Measurements from ENCODE around the gene TSHZ2. TPM values are rescaled to one million over a fixed set of nuclear protein-coding genes. Genes with fewer than 3 reads are reported as not detected.
"Not testable (repeated sequence)": the region's sequence is repeated elsewhere in the genome, so short reads cannot be mapped to it uniquely, and the experiment has no call there.

TSHZ2 gene
- total and polyA plus RNA-seq, 5 donors from 2014 or later, result 1.00 to 41.7 (median 2.1) TPM

- no peak overlapping the region for H3K4me3 ChIP-seq (ENCODE audit: low read depth, low read length)
- H3K27me3 Mint-ChIP-seq, result peaks cover 7% of the 10 kb centered on the region
- H3K9me3 ChIP-seq (ENCODE audit: control insufficient read depth in 2 of 2, low read length in 2 of 2), result no peaks in the 10 kb centered on the region
- H3K4me1 ChIP-seq (ENCODE audit: control insufficient read depth, insufficient read depth, low read length, poor library complexity, severe bottlenecking), result no peaks in the 10 kb centered on the region
- no peak overlapping the region for H3K4me3 Mint-ChIP-seq
- H3K27ac Mint-ChIP-seq, result no peak overlapping the region
- no peaks in the 10 kb centered on the region for H3K36me3 ChIP-seq (ENCODE audit: control insufficient read depth, insufficient read depth, low read length)
- peaks cover 3% of the 10 kb centered on the region for H3K36me3 Mint-ChIP-seq
- no peaks in the 10 kb centered on the region for H3K27me3 ChIP-seq (ENCODE audit: control insufficient read depth, insufficient read depth, low read length)
- H3K4me1 Mint-ChIP-seq, result peaks cover 0 to 4% (median 0%) of the 10 kb centered on the region in 4 donors
- H3K9me3 Mint-ChIP-seq, result no peaks in the 10 kb centered on the region
- DNase-seq (no peak), ATAC-seq (ENCODE audit: low read depth in 2 of 2) (no peak)
- no peak overlapping the region for H3K27ac ChIP-seq (ENCODE audit: insufficient read depth, low read length, poor library complexity, severe bottlenecking)
Observed at GRCh38 chr20:53426766-53427312, 454.7 kb downstream of the TSHZ2 start.

DNA sequence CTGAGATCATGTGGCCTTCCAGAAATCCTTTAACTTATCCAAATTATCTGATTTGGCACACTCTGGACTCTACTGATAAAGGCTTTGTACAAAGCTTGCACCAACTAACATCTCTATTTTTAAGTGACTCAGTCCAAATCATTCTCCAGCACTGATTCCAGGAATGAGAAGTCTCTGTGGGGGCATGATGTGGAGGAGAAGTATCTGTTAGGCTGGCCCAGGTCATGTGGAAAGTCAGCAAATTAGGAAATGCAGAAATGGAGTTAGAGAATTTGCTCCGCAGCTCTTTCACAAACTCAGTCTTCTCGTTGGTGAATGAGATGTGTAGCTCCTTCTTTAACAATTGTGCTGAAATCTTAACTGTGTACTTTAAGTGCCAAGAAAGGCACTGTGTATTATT is 455.8 kb downstream of the TSHZ2 start:
- ATAC-seq (ENCODE audit: low read depth in 2 of 2) (no peak), DNase-seq (no peak)
- peaks cover 0 to 4% (median 0%) of the 10 kb centered on the region in 4 donors for H3K4me1 Mint-ChIP-seq
- no peaks in the 10 kb centered on the region for H3K36me3 ChIP-seq (ENCODE audit: control insufficient read depth, insufficient read depth, low read length)
- H3K27ac Mint-ChIP-seq, result no peak overlapping the region
- H3K27me3 Mint-ChIP-seq, result peaks cover 10% of the 10 kb centered on the region
- no peaks in the 10 kb centered on the region for H3K9me3 ChIP-seq (ENCODE audit: control insufficient read depth in 2 of 2, low read length in 2 of 2)
- H3K9me3 Mint-ChIP-seq, result no peaks in the 10 kb centered on the region
- H3K36me3 Mint-ChIP-seq, result peaks cover 3% of the 10 kb centered on the region
- no peaks in the 10 kb centered on the region for H3K4me1 ChIP-seq (ENCODE audit: control insufficient read depth, insufficient read depth, low read length, poor library complexity, severe bottlenecking)
- no peak overlapping the region for H3K4me3 ChIP-seq (ENCODE audit: low read depth, low read length)
- H3K27me3 ChIP-seq (ENCODE audit: control insufficient read depth, insufficient read depth, low read length), result no peaks in the 10 kb centered on the region
- no peak overlapping the region for H3K4me3 Mint-ChIP-seq
- H3K27ac ChIP-seq (ENCODE audit: insufficient read depth, low read length, poor library complexity, severe bottlenecking), result no peak overlapping the region

DNA sequence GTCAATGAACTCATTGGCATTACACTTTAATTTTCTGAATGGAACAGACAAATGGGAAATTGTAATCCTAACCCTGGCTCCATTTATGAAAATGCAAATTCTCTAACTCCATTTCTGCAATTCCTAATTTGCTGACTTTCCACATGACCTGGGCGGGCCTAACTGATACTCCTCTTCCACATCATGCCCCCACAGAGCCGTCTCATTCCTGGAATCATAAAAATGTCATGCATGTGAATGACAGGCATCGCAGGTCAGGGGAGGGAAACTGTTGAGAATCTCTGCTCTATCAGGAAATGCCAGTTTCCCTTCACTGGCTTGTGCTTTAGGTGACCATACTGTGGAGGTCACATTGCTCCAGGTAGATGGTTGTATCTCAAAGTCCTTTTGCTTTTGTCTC is 456.4 kb downstream of the TSHZ2 start:
- no peak overlapping the region for H3K4me3 ChIP-seq (ENCODE audit: low read depth, low read length)
- Mint-ChIP-seq H3K4me1 (peaks cover 0 to 4% (median 0%) of the 10 kb centered on the region in 4 donors), H3K4me3 (no peak overlapping the region), H3K27me3 (peaks cover 10% of the 10 kb centered on the region), H3K9me3 (no peaks in the 10 kb centered on the region), H3K36me3 (peaks cover 3% of the 10 kb centered on the region), H3K27ac (no peak overlapping the region)
- no peaks in the 10 kb centered on the region for H3K4me1 ChIP-seq (ENCODE audit: control insufficient read depth, insufficient read depth, low read length, poor library complexity, severe bottlenecking)
- DNase-seq (no peak), ATAC-seq (ENCODE audit: low read depth in 2 of 2) (no peak)
- H3K36me3 ChIP-seq (ENCODE audit: control insufficient read depth, insufficient read depth, low read length), result no peaks in the 10 kb centered on the region
- no peaks in the 10 kb centered on the region for H3K27me3 ChIP-seq (ENCODE audit: control insufficient read depth, insufficient read depth, low read length)
- H3K27ac ChIP-seq (ENCODE audit: insufficient read depth, low read length, poor library complexity, severe bottlenecking), result no peak overlapping the region
- H3K9me3 ChIP-seq (ENCODE audit: control insufficient read depth in 2 of 2, low read length in 2 of 2), result no peaks in the 10 kb centered on the region

- Mint-ChIP-seq H3K4me3 (no peak overlapping the region), H3K9me3 (no peaks in the 10 kb centered on the region), H3K4me1 (peaks cover 0 to 4% (median 0%) of the 10 kb centered on the region in 4 donors), H3K36me3 (peaks cover 3% of the 10 kb centered on the region), H3K27me3 (peaks cover 10% of the 10 kb centered on the region), H3K27ac (no peak overlapping the region)
- Histone ChIP-seq H3K27me3 (ENCODE audit: control insufficient read depth, insufficient read depth, low read length) (no peaks in the 10 kb centered on the region), H3K36me3 (ENCODE audit: control insufficient read depth, insufficient read depth, low read length) (no peaks in the 10 kb centered on the region), H3K9me3 (ENCODE audit: control insufficient read depth in 2 of 2, low read length in 2 of 2) (no peaks in the 10 kb centered on the region), H3K27ac (ENCODE audit: insufficient read depth, low read length, poor library complexity, severe bottlenecking) (no peak overlapping the region), H3K4me3 (ENCODE audit: low read depth, low read length) (no peak overlapping the region), H3K4me1 (ENCODE audit: control insufficient read depth, insufficient read depth, low read length, poor library complexity, severe bottlenecking) (no peaks in the 10 kb centered on the region)
- ATAC-seq (ENCODE audit: low read depth in 2 of 2) (no peak), DNase-seq (no peak)
Observed at GRCh38 chr20:53428996-53429395, 456.8 kb downstream of the TSHZ2 start.

- Mint-ChIP-seq H3K9me3 (no peaks in the 10 kb centered on the region), H3K27ac (no peak overlapping the region), H3K4me1 (no peaks in the 10 kb centered on the region), H3K36me3 (no peaks in the 10 kb centered on the region), H3K4me3 (no peak overlapping the region), H3K27me3 (peaks cover 5% of the 10 kb centered on the region)
- Histone ChIP-seq H3K4me3 (ENCODE audit: low read depth, low read length) (no peak overlapping the region), H3K4me1 (ENCODE audit: control insufficient read depth, insufficient read depth, low read length, poor library complexity, severe bottlenecking) (no peaks in the 10 kb centered on the region), H3K9me3 (ENCODE audit: control insufficient read depth in 2 of 2, low read length in 2 of 2) (no peaks in the 10 kb centered on the region), H3K27me3 (ENCODE audit: control insufficient read depth, insufficient read depth, low read length) (no peaks in the 10 kb centered on the region), H3K36me3 (ENCODE audit: control insufficient read depth, insufficient read depth, low read length) (no peaks in the 10 kb centered on the region), H3K27ac (ENCODE audit: insufficient read depth, low read length, poor library complexity, severe bottlenecking) (no peak overlapping the region)
- no peak for DNase-seq
- no peak for ATAC-seq (ENCODE audit: low read depth in 2 of 2)
Observed at GRCh38 chr20:53434662-53435061, 462.5 kb downstream of the TSHZ2 start.

GRCh38 chr20:53436927-53437326 is 464.8 kb downstream of the TSHZ2 start:
- not testable (repeated sequence) for H3K27me3 ChIP-seq (ENCODE audit: control insufficient read depth, insufficient read depth, low read length); H3K4me3 Mint-ChIP-seq; ATAC-seq (ENCODE audit: low read depth in 2 of 2); H3K4me3 ChIP-seq (ENCODE audit: low read depth, low read length); H3K9me3 Mint-ChIP-seq; H3K36me3 ChIP-seq (ENCODE audit: control insufficient read depth, insufficient read depth, low read length); H3K27ac Mint-ChIP-seq; H3K4me1 ChIP-seq (ENCODE audit: control insufficient read depth, insufficient read depth, low read length, poor library complexity, severe bottlenecking); H3K27me3 Mint-ChIP-seq; H3K36me3 Mint-ChIP-seq; H3K9me3 ChIP-seq (ENCODE audit: control insufficient read depth in 2 of 2, low read length in 2 of 2); DNase-seq; H3K4me1 Mint-ChIP-seq; H3K27ac ChIP-seq (ENCODE audit: insufficient read depth, low read length, poor library complexity, severe bottlenecking)

DNA sequence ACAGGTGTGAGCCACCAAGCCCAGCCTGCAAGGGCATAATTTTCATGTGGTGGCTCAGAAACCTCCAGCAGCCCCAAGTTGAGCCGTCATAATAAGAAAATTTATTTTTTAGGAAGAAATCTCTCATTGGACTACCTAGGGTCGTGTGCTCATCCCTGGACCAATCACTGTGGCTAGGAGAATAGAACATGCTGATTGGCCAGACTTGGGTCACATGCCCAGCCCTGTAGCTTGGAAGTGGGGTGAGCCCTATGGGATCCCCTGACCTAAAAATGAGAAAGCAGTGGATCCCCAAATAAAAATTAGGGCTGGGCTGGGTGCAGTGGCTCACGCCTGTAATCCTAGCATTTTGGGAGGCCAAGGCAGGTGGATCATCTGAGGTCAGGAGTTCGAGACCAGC is 466.2 kb downstream of the TSHZ2 start:
- Mint-ChIP-seq H3K4me3 (no peak overlapping the region), H3K27ac (no peak overlapping the region), H3K4me1 (no peaks in the 10 kb centered on the region), H3K9me3 (no peaks in the 10 kb centered on the region), H3K27me3 (no peaks in the 10 kb centered on the region), H3K36me3 (no peaks in the 10 kb centered on the region)
- Histone ChIP-seq H3K4me3 (ENCODE audit: low read depth, low read length) (no peak overlapping the region), H3K27me3 (ENCODE audit: control insufficient read depth, insufficient read depth, low read length) (no peaks in the 10 kb centered on the region), H3K36me3 (ENCODE audit: control insufficient read depth, insufficient read depth, low read length) (no peaks in the 10 kb centered on the region), H3K9me3 (ENCODE audit: control insufficient read depth in 2 of 2, low read length in 2 of 2) (no peaks in the 10 kb centered on the region), H3K4me1 (ENCODE audit: control insufficient read depth, insufficient read depth, low read length, poor library complexity, severe bottlenecking) (no peaks in the 10 kb centered on the region), H3K27ac (ENCODE audit: insufficient read depth, low read length, poor library complexity, severe bottlenecking) (no peak overlapping the region)
- DNase-seq (no peak), ATAC-seq (ENCODE audit: low read depth in 2 of 2) (no peak)

DNA sequence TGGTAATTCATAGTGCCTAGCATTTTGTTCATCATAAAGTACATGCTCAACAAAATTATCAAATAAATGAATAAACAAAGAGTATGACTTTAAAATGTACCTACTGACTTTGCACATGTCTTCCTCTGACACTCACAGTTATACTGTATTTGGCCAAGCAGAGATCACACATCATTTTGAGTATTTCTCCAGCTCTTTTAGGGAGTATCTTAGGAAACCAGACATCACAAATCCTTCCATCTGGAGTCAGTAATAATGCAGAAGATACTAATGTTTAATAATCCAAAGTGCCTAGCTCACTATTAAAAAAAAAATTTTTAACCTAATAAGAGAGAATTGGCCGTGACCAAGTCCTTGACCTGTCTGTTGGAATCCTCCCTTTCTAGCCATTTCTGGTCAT is 466.9 kb downstream of the TSHZ2 start:
- DNase-seq, result no peak
- Histone ChIP-seq H3K27ac (ENCODE audit: insufficient read depth, low read length, poor library complexity, severe bottlenecking) (no peak overlapping the region), H3K36me3 (ENCODE audit: control insufficient read depth, insufficient read depth, low read length) (no peaks in the 10 kb centered on the region), H3K9me3 (ENCODE audit: control insufficient read depth in 2 of 2, low read length in 2 of 2) (no peaks in the 10 kb centered on the region), H3K4me3 (ENCODE audit: low read depth, low read length) (no peak overlapping the region), H3K27me3 (ENCODE audit: control insufficient read depth, insufficient read depth, low read length) (no peaks in the 10 kb centered on the region), H3K4me1 (ENCODE audit: control insufficient read depth, insufficient read depth, low read length, poor library complexity, severe bottlenecking) (no peaks in the 10 kb centered on the region)
- H3K27me3 Mint-ChIP-seq, result no peaks in the 10 kb centered on the region
- no peaks in the 10 kb centered on the region for H3K9me3 Mint-ChIP-seq
- no peak for ATAC-seq (ENCODE audit: low read depth in 2 of 2)
- no peaks in the 10 kb centered on the region for H3K36me3 Mint-ChIP-seq
- H3K27ac Mint-ChIP-seq, result no peak overlapping the region
- H3K4me1 Mint-ChIP-seq, result no peaks in the 10 kb centered on the region
- H3K4me3 Mint-ChIP-seq, result no peak overlapping the region
